ENCODE results near the gene PTCRA. TPM values are rescaled to one million over a fixed set of nuclear protein-coding genes. Genes with fewer than 3 reads are reported as not detected.

Gene PTCRA
- not detected in 5 replicates for total RNA-seq (2022; extraction: Qiagen RNA extraction)

GRCh38 chr6:42915732-42916131 is at the start of gene PTCRA:
TSS of gene PTCRA (plus strand) at chr6:42916053. CDS start at chr6:42916070, 17 bp downstream.

GRCh38 chr6:42879372-42880239 is 36.2 kb upstream of the PTCRA start, which contains the start of gene RPL7L1:
TSS of gene RPL7L1 (plus strand) at chr6:42879616. CDS start at chr6:42879911, 295 bp downstream.

GRCh38 chr6:42928986-42929820 is 13.3 kb downstream of the PTCRA start, which contains the start of gene CNPY3:
TSS of gene CNPY3 (plus strand) at chr6:42929480. CDS start at chr6:42929571, 91 bp downstream.

GRCh38 chr6:42960243-42961019 is 44.6 kb downstream of the PTCRA start, which contains the start of gene GNMT:
TSS of gene GNMT (plus strand) at chr6:42960754. CDS start at chr6:42960768, 14 bp downstream.

Other genes starting within 250 kb of the PTCRA start
- gene PRPH2, start 193.5 kb upstream of the PTCRA start, total RNA-seq (2022; extraction: Qiagen RNA extraction) = not detected in 5 replicates
- gene TBCC, start 169.9 kb upstream of the PTCRA start, total RNA-seq (2022; extraction: Qiagen RNA extraction) = 16.7 to 18.8 TPM (median 17.7 TPM) in 5 replicates
- gene BICRAL, start 134.0 kb upstream of the PTCRA start, total RNA-seq (2022; extraction: Qiagen RNA extraction) = 2.6 to 3.3 TPM (median 3.0 TPM) in 5 replicates
- 65.5 to 98.2 TPM (median 67.6 TPM) in 5 replicates for gene RPL7L1, start 36.4 kb upstream of the PTCRA start, total RNA-seq (2022; extraction: Qiagen RNA extraction)
- 39.0 to 46.5 TPM (median 44.9 TPM) in 5 replicates for gene CNPY3, start 13.4 kb downstream of the PTCRA start, total RNA-seq (2022; extraction: Qiagen RNA extraction)
- 0.10 to 0.14 TPM (median 0.12 TPM) in 4 of 5 replicates, not detected in the other for gene GNMT, start 44.7 kb downstream of the PTCRA start, total RNA-seq (2022; extraction: Qiagen RNA extraction)
- 6.7 to 10.0 TPM (median 9.7 TPM) in 5 replicates for gene PEX6, start 63.1 kb downstream of the PTCRA start, total RNA-seq (2022; extraction: Qiagen RNA extraction)
- 25.0 to 30.2 TPM (median 27.5 TPM) in 5 replicates for gene PPP2R5D, start 68.5 kb downstream of the PTCRA start, total RNA-seq (2022; extraction: Qiagen RNA extraction)
- 88.9 to 97.4 TPM (median 95.8 TPM) in 5 replicates for gene MEA1, start 97.9 kb downstream of the PTCRA start, total RNA-seq (2022; extraction: Qiagen RNA extraction)
- 24.9 to 33.1 TPM (median 30.2 TPM) in 5 replicates for gene KLHDC3, start 98.2 kb downstream of the PTCRA start, total RNA-seq (2022; extraction: Qiagen RNA extraction)
- 67.9 to 75.6 TPM (median 70.9 TPM) in 5 replicates for gene RRP36, start 105.6 kb downstream of the PTCRA start, total RNA-seq (2022; extraction: Qiagen RNA extraction)
- 6.3 to 9.0 TPM (median 7.6 TPM) in 5 replicates for gene CUL7, start 137.8 kb downstream of the PTCRA start, total RNA-seq (2022; extraction: Qiagen RNA extraction)
- 58.0 to 62.4 TPM (median 60.0 TPM) in 5 replicates for gene MRPL2, start 143.4 kb downstream of the PTCRA start, total RNA-seq (2022; extraction: Qiagen RNA extraction)
- 5.9 to 8.6 TPM (median 7.6 TPM) in 5 replicates for gene KLC4, start 143.6 kb downstream of the PTCRA start, total RNA-seq (2022; extraction: Qiagen RNA extraction)
- 3.9 to 5.6 TPM (median 4.8 TPM) in 5 replicates for gene PTK7, start 160.3 kb downstream of the PTCRA start, total RNA-seq (2022; extraction: Qiagen RNA extraction)